HG02588 (cell line): Measurements from ENCODE around the gene CXCR6.

Experiments used
- ATAC-seq: cut with Tn5 transposase; IDR thresholded peaks from one replicate; pipeline ENCODE4 v1.9.1; 2021; ENCODE audit warnings: mild to moderate bottlenecking, moderate library complexity; ENCODE audit not compliant: unreplicated experiment

The CXCR6 gene

GRCh38 chr3:45943207-45943846, at the start of gene CXCR6:
TSS of gene CXCR6 (plus strand) at chr3:45943464. CDS start at chr3:45946482, 3,018 bp downstream.
- ATAC-seq: no peak

- no peak for ATAC-seq
Measured at GRCh38 chr3:45894015-45894414, 49.2 kb upstream of the CXCR6 start.

- no peak for ATAC-seq
Measured at GRCh38 chr3:45895686-45896468, 47.4 kb upstream of the CXCR6 start.

- no peak for ATAC-seq
Measured at GRCh38 chr3:45896956-45897355, 46.3 kb upstream of the CXCR6 start.

- no peak for ATAC-seq
Measured at GRCh38 chr3:45904931-45905330, 38.3 kb upstream of the CXCR6 start.

- ATAC-seq: no peak
Measured at GRCh38 chr3:45905755-45906154, 37.5 kb upstream of the CXCR6 start.

GRCh38 chr3:45906681-45907407, 36.4 kb upstream of the CXCR6 start:
- ATAC-seq: no peak

- no peak for ATAC-seq
Measured at GRCh38 chr3:45907769-45908705, 35.2 kb upstream of the CXCR6 start.

GRCh38 chr3:45908761-45909160, 34.5 kb upstream of the CXCR6 start:
- ATAC-seq: no peak

- ATAC-seq: no peak
Measured at GRCh38 chr3:45909542-45909941, 33.7 kb upstream of the CXCR6 start.

- no peak for ATAC-seq
Measured at GRCh38 chr3:45910892-45911291, 32.4 kb upstream of the CXCR6 start.

- ATAC-seq: no peak
Measured at GRCh38 chr3:45911511-45912226, 31.6 kb upstream of the CXCR6 start.

GRCh38 chr3:45912435-45912834, 30.8 kb upstream of the CXCR6 start:
- no peak for ATAC-seq

GRCh38 chr3:45914362-45915058, 28.8 kb upstream of the CXCR6 start:
- no peak for ATAC-seq

GRCh38 chr3:45915059-45915439, 28.2 kb upstream of the CXCR6 start:
- ATAC-seq: no peak

GRCh38 chr3:45915518-45916231, 27.6 kb upstream of the CXCR6 start:
- ATAC-seq: peak; percentile 87

GRCh38 chr3:45917146-45917898, 25.9 kb upstream of the CXCR6 start:
- ATAC-seq: no peak
